ENCODE data around the gene LPCAT1. TPM values are rescaled to one million over a fixed set of nuclear protein-coding genes. Genes with fewer than 3 reads are reported as not detected.

Gene LPCAT1
- total RNA-seq, 3 donors from 2014 or later: 19.4 to 39.3 (median 21.4) TPM

DNA sequence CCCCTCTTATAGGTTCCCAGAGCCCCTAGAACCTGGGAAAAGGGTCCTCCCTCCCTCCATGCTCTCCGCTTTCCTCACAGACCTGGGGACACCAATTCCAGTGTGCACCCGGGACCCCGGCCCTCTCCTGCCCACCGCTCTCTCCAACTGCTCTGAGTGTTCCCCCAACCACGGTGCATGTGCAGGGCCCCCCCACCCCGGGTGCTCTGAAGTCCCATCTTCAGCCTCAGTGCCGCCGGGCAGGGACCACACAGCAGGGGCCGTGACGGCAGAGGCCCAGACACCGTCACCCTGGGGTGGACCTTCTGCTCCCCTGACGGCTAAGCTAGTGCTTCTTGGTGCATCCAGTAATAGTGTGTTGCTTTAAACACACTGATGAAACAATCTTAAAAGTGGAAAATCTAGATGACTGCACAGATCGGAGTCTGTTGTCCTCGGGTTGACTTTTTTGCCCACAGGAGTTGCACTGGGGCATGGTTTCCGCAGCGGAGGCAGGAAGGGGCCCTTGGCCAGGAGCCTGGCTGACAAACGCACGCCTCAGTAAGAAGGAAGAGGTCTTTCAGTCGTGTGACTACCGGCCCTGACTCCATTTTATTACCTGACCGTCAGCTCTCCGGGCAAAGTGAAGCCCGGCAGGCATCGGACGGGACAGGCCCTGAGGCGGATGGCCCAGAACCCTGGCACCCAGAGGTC lies 42.3 kb downstream of the LPCAT1 start:
- Histone ChIP-seq H3K4me3 (no peak overlapping the region), H3K27me3 (no peaks in the 10 kb centered on the region), H3K36me3 (no peaks in the 10 kb centered on the region), H3K4me1 (no peaks in the 10 kb centered on the region), H3K9me3 (no peaks in the 10 kb centered on the region), H3K27ac (no peak overlapping the region)
- no peak for DNase-seq (ENCODE audit: low spot score in 2 of 2)
- intact Hi-C loops (cut with DNase I; ENCODE audit: low total_unique reads): no loop called here
- TF ChIP-seq, protein P1, sequence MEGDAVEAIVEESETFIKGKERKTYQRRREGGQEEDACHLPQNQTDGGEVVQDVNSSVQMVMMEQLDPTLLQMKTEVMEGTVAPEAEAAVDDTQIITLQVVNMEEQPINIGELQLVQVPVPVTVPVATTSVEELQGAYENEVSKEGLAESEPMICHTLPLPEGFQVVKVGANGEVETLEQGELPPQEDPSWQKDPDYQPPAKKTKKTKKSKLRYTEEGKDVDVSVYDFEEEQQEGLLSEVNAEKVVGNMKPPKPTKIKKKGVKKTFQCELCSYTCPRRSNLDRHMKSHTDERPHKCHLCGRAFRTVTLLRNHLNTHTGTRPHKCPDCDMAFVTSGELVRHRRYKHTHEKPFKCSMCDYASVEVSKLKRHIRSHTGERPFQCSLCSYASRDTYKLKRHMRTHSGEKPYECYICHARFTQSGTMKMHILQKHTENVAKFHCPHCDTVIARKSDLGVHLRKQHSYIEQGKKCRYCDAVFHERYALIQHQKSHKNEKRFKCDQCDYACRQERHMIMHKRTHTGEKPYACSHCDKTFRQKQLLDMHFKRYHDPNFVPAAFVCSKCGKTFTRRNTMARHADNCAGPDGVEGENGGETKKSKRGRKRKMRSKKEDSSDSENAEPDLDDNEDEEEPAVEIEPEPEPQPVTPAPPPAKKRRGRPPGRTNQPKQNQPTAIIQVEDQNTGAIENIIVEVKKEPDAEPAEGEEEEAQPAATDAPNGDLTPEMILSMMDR (IDR thresholded peaks at IDR 0.05): no peak
- TF ChIP-seq POLR2AphosphoS5 (IDR thresholded peaks at IDR 0.05) (no peak), POLR2A (IDR thresholded peaks at IDR 0.05) (no peak)

DNA sequence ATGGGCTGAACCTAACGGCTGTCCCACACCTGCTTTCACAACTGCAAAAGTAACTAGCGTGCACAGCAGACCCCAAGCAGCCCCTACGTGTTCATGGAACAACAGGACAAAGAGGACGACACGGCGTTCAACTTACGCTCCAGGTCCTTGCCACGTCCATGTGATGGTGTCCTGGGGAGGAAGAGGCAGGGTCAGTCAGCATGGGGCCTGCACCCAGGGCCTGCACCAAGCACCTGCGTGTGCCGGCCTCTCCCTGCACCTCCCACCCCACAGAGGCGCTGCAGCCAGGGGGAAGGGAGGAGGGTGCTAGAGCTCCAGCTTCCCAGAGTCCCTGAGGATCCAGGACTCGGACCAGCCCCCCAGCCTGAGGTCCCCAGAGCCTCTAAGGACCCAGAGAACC lies 43.0 kb downstream of the LPCAT1 start:
- H3K4me3 ChIP-seq: no peak overlapping the region
- TF ChIP-seq POLR2A (IDR thresholded peaks at IDR 0.05): no peak
- TF ChIP-seq, protein P1 (IDR thresholded peaks at IDR 0.05): no peak
- no peak for TF ChIP-seq POLR2AphosphoS5 (IDR thresholded peaks at IDR 0.05)
- DNase-seq (ENCODE audit: low spot score in 2 of 2): no peak
- intact Hi-C loops (cut with DNase I; ENCODE audit: low total_unique reads): no loop called here
- H3K9me3 ChIP-seq: no peaks in the 10 kb centered on the region
- no peaks in the 10 kb centered on the region for H3K27me3 ChIP-seq
- no peaks in the 10 kb centered on the region for H3K36me3 ChIP-seq
- H3K27ac ChIP-seq: no peak overlapping the region
- H3K4me1 ChIP-seq: no peaks in the 10 kb centered on the region

DNA sequence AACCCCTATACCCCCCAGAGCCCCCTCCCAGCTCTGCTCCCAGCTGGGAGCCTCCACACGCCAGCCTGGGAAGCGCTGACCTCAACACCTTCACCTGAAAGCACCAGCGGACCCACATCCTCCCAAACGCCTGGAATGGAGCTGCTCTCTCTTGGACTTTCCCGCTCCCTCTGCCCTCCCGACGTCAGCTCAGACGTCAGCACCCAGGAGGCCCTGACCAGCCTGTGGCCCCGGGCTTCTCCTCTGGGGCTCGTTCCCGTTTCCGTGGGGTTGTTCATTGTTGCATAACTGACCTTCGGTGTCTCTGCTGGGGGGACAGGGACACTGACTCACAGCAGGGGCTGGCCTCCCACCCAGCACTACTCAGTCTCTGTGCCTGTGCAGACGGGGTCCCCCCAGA lies 43.5 kb downstream of the LPCAT1 start:
- Histone ChIP-seq H3K27me3 (no peaks in the 10 kb centered on the region), H3K4me1 (no peaks in the 10 kb centered on the region), H3K9me3 (no peaks in the 10 kb centered on the region), H3K36me3 (no peaks in the 10 kb centered on the region), H3K4me3 (no peak overlapping the region), H3K27ac (no peak overlapping the region)
- TF ChIP-seq POLR2A (IDR thresholded peaks at IDR 0.05) (no peak), POLR2AphosphoS5 (IDR thresholded peaks at IDR 0.05) (no peak)
- TF ChIP-seq, protein P1 (IDR thresholded peaks at IDR 0.05): no peak
- intact Hi-C loops (cut with DNase I; ENCODE audit: low total_unique reads): no loop called here
- no peak for DNase-seq (ENCODE audit: low spot score in 2 of 2)

DNA sequence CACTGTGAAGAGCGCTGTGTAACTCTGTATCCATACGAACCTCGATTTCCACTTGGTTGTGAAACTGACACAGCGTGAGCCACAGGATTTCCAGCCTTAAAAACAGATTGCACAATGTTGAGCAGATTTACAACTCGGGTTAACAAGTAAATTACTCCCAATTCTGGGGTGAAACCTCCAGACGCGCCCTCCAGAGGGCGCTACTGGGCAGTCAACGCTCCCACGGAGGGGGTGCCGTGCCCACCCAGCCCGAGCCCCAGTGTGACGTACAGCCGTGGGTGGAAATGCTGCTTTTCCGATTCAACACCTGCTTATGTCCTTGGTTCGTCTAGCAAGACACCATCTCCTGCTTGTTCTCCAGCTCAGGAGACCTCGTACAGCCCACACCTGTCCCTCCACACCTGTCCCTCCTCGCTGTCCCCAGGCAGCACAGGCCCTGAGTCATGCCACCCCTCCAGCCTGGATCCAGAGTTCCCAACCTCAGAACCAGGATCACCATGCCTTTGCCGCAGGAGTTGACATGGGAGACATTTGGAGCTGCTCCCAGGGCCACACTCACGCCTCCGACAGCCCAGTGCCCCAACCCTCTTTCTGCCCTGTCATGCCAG lies 44.1 kb downstream of the LPCAT1 start:
- Histone ChIP-seq H3K27ac (no peak overlapping the region), H3K4me3 (no peak overlapping the region), H3K27me3 (no peaks in the 10 kb centered on the region), H3K9me3 (no peaks in the 10 kb centered on the region), H3K36me3 (no peaks in the 10 kb centered on the region), H3K4me1 (no peaks in the 10 kb centered on the region)
- intact Hi-C loops (cut with DNase I; ENCODE audit: low total_unique reads): no loop called here
- TF ChIP-seq POLR2AphosphoS5 (IDR thresholded peaks at IDR 0.05) (no peak), POLR2A (IDR thresholded peaks at IDR 0.05) (no peak)
- TF ChIP-seq, protein P1 (IDR thresholded peaks at IDR 0.05): peak in 2 of 3 donors; percentile 20 to 41
- DNase-seq (ENCODE audit: low spot score in 2 of 2): no peak

DNA sequence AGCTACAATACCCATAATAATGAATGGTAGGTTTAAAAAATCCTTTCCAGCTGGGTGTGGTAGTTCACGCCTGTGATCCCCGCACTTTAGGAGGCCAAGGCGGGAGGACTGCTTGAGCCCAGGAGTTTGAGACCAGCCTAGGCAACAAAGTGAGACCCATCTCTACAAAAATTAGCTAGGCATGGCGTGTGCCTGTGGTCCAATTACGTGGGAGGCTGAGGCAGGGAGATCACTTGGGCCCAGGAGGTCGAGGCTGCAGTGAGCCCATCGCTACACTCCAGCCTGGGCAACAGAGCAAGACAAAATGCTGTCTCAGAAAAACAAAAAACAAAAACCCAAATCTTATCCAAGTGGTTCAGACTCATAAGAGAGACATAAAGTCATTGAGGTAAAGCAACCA lies 44.7 kb downstream of the LPCAT1 start:
- no peaks in the 10 kb centered on the region for H3K27me3 ChIP-seq
- no peak overlapping the region for H3K27ac ChIP-seq
- intact Hi-C loops (cut with DNase I; ENCODE audit: low total_unique reads): no loop called here
- TF ChIP-seq, protein P1 (IDR thresholded peaks at IDR 0.05): no peak
- no peak for TF ChIP-seq POLR2A (IDR thresholded peaks at IDR 0.05)
- no peak for TF ChIP-seq POLR2AphosphoS5 (IDR thresholded peaks at IDR 0.05)
- H3K9me3 ChIP-seq: no peaks in the 10 kb centered on the region
- DNase-seq (ENCODE audit: low spot score in 2 of 2): no peak
- H3K36me3 ChIP-seq: no peaks in the 10 kb centered on the region
- H3K4me1 ChIP-seq: no peaks in the 10 kb centered on the region
- no peak overlapping the region for H3K4me3 ChIP-seq

All from breast epithelium (tissue), 4 donors.